ENCODE measurements around the gene SRM.
"Not testable (repeated sequence)": the region's sequence is repeated elsewhere in the genome, so short reads cannot be mapped to it uniquely, and the experiment has no call there.

Gene SRM

DNA sequence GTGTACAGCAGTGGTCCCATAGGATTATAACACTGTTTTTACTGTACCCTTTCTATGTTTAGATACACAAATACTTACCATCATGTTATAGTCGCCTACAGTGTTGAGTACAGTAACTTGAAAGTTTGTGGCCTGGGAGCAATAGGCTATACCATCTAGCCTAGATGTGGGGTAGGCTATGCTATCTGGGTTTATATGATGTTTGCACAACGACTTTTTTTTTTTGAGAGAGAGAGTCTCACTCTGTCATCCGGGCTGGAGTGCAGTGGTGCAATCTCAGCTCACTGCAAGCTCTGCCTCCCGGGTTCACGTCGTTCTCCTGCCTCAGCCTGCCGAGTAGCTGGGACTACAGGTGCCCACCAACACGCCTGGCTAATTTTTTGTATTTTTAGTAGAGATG, 40.5 kb downstream of the SRM start:
- not testable (repeated sequence) for DNase-seq (ENCODE audit: low read depth in 2 of 2)

DNA sequence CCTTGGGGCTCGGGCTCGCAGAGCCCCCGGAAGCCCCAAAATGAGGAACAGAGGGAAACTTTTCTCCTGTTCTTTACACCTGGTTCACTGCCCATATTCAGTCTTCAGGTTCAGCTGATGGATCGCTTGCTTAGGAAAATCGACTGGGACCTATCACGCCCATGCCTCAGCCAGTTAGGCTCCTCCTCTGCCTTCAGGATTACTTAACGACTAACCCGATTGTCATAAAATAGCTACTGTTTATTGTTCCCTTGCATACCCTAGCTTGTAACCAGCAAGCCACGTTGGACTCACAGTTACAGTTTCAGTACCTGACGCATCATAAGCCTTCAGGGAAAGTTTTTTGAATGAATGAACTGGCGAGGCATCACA, 46.7 kb downstream of the SRM start:
- DNase-seq (ENCODE audit: low read depth in 2 of 2), result no peak

DNA sequence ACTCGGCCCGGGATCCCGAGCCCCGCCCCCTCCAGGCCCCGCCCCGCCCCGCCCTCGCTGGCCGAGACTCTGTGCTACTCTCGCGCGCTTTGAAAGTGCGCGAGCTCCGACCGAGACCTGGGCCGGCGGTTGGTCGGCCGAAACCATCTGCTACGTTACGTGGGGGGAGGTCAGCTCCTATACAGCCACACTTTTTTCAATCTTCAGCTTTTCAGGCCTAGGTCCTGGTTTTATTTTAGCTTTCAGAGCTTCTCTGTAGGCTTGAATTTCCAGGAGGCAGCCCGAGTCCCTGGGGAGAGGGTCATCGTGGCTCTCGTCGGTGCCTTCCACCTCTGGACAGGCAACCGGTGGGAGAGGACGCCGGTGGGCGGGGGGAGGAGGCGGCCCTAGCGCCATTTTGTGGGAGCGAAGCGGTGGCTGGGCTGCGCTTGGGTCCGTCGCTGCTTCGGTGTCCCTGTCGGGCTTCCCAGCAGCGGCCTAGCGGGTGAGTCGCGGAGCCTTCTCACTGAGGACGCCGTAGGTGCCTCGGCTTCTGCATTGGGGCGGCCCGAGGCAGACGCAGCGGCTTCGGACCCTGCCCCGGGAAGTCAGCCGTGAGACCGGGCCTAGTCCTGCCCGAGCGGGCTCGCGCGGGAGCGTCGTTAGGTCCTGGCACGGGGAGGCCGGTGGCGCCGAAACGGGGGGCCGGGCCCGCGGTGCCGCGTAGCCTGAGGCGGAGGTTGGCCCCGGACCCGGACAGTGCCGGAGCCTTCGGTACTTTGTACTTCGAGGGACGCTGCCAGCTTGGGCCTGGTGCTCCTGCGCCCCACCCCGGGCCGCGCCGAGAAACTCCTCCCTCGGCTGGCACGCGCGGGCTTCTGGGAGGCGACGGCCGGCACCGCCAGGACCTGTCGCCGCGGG, 47.3 kb downstream of the SRM start, which contains the start of gene TARDBP:
TSS of gene TARDBP (plus strand) at position 395 of the 900 bp plus-strand sequence. CDS start 1,074 bp downstream, outside the sequence.
- DNase-seq (ENCODE audit: low read depth in 2 of 2), result peak; percentile 83 to 84
